Breast epithelium (tissue), 3 donors: ENCODE results near the gene BCAS3.

Experiments used
- POLR2A ChIP-seq: fragments of 450-650 bp; IDR thresholded peaks from one replicate; pipeline ENCODE4 v1.6.1; 2016; ENCODE audit warnings: antibody characterized with exemption, mild to moderate bottlenecking, moderate library complexity
- TF ChIP-seq, protein P1 (sequence below), 3 donors: fragments of 450-650 bp; IDR thresholded peaks; one replicate each; pipeline ENCODE4 v1.5.1; 2016 to 2017; ENCODE audit warnings: antibody characterized with exemption in 3 of 3, mild to moderate bottlenecking in 3 of 3, moderate library complexity in 3 of 3

DNA sequence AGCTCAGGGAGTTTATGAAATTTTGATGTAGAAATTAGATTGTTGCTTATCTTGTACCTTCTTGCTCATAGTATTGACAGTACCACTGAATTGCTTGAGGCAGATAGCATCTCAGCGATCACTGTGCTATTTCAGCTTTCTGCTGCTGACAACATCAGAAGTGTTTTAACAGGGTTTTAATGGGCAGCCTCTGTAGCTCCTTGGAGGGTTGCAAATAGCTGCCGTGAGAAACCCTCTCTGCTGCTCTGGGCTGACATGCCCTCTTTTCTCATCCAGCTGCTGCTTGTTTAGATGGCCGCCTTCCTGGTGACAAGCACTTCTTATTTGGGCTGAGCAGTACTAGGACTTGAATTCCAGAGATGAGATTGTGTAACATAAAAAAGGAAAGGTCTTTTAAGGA, 541.8 kb downstream of the BCAS3 start:
- TF ChIP-seq, protein P1, sequence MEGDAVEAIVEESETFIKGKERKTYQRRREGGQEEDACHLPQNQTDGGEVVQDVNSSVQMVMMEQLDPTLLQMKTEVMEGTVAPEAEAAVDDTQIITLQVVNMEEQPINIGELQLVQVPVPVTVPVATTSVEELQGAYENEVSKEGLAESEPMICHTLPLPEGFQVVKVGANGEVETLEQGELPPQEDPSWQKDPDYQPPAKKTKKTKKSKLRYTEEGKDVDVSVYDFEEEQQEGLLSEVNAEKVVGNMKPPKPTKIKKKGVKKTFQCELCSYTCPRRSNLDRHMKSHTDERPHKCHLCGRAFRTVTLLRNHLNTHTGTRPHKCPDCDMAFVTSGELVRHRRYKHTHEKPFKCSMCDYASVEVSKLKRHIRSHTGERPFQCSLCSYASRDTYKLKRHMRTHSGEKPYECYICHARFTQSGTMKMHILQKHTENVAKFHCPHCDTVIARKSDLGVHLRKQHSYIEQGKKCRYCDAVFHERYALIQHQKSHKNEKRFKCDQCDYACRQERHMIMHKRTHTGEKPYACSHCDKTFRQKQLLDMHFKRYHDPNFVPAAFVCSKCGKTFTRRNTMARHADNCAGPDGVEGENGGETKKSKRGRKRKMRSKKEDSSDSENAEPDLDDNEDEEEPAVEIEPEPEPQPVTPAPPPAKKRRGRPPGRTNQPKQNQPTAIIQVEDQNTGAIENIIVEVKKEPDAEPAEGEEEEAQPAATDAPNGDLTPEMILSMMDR (IDR thresholded peaks at IDR 0.05) = no peak
- no peak for TF ChIP-seq POLR2A
